ENCODE measurements around the gene RUFY3. TPM values are rescaled to one million over a fixed set of nuclear protein-coding genes. Genes with fewer than 3 reads are reported as not detected.
A peak's percentile ranks its signal among the peaks of the same experiment; 100 is the strongest.
"Not testable (repeated sequence)": the region's sequence is repeated elsewhere in the genome, so short reads cannot be mapped to it uniquely, and the experiment has no call there.

Gene RUFY3
- total RNA-seq, 3 donors from 2014 or later, result 60.0 to 95.9 (median 83.6) TPM

DNA sequence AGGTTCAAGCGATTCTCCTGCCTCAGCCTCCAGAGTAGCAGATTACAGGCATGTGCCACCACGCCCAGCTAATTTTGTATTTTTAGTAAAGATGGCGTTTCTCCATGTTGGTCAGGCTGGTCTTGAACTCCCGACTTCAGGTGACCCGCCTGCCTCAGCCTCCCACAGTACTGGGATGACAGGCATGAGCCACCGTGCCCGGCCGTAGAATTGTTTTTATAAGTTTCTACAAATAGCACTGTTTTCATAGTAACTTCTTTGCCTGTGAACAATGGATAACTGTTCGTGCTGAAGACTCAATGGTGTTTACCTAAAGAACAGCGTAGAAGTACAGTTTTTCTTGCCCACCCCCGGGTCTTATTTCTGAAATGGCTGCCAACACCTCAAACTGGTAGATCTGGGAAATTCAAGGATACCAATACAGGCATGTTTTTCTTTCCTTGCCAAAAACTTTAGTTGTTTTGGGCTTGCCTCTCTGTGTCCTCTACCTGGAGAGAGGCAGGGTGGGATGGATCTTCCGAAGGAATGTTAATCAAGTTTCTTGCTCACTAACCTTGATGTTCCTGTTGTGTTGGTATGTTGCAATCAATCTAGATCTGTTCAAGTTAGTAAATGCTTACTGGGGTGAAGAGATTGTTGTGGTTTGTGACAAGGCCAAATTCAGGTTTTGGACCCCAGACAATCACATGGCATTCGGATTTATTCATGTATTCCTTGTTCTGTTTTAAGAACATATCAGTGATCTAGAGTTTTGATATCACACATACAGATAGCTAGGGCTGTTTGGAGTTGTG is 2.8 kb upstream of the RUFY3 start:
- peak overlapping the region; percentile 37 to 41 for H3K27ac ChIP-seq
- TF ChIP-seq, protein P1, sequence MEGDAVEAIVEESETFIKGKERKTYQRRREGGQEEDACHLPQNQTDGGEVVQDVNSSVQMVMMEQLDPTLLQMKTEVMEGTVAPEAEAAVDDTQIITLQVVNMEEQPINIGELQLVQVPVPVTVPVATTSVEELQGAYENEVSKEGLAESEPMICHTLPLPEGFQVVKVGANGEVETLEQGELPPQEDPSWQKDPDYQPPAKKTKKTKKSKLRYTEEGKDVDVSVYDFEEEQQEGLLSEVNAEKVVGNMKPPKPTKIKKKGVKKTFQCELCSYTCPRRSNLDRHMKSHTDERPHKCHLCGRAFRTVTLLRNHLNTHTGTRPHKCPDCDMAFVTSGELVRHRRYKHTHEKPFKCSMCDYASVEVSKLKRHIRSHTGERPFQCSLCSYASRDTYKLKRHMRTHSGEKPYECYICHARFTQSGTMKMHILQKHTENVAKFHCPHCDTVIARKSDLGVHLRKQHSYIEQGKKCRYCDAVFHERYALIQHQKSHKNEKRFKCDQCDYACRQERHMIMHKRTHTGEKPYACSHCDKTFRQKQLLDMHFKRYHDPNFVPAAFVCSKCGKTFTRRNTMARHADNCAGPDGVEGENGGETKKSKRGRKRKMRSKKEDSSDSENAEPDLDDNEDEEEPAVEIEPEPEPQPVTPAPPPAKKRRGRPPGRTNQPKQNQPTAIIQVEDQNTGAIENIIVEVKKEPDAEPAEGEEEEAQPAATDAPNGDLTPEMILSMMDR (IDR thresholded peaks at IDR 0.05), result no peak
- TF ChIP-seq POLR2AphosphoS5 (IDR thresholded peaks at IDR 0.05), result no peak
- no peak for TF ChIP-seq POLR2A (IDR thresholded peaks at IDR 0.05)
- peak overlapping the region in 1 of 3 donors; percentile 17 for H3K4me3 ChIP-seq

DNA sequence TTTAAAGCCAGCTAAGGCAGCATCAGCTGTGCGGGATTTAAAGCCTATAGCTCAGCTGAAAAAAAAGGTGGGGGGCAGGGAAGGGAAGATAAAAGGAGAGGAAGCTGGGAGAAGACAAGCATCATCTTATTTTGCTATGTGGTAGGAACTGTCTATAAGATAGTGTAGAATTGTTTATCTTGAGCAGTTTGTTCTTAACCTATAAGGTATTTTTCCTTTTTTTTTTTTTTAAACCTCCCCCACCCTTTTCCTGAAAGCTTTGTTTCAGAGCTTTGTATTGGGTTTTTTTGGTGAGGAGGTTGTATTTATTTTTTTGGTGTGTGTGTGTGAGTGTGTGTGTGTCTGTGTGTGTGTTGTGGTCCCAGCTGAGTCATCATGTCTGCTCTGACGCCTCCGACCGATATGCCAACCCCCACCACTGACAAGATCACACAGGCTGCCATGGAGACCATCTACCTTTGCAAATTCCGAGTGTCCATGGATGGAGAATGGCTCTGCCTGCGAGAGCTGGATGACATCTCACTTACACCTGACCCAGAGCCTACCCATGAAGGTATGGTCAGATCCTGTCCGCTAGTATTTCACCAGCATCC is 531 bp downstream of the RUFY3 start:
- peak overlapping the region; percentile 35 to 40 for H3K27ac ChIP-seq
- intact Hi-C loops (cut with DNase I; ENCODE audit: low total_unique reads), result no loop called here

More for the DNA sequence above, 2.8 kb upstream of the RUFY3 start:
- Histone ChIP-seq H3K9me3 (no peaks in the 10 kb centered on the region), H3K4me1 (no peaks in the 10 kb centered on the region), H3K36me3 (no peaks in the 10 kb centered on the region), H3K27me3 (no peaks in the 10 kb centered on the region)
- intact Hi-C loops (cut with DNase I; ENCODE audit: low total_unique reads), result no loop called here
- DNase-seq (ENCODE audit: low spot score in 2 of 2), result no peak

DNA sequence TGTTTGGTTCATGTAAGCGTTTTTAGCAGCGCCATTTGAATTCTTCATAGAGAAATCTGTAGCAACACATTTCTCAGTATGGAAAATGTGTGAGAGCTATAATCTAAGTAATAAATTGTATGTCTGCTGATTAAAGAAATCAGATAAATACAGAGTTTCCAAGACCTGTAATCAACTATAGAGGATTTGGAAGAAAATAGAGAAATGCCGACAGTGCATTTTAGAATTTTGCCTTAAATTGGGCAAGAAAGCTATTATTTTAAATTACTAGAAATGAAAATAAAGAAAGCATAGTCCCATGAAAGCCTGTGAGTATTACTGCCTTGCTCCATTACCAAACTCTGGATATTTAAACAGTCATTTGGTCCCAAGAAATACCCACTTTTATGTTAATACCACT is 2.7 kb downstream of the RUFY3 start:
- no peak for TF ChIP-seq POLR2AphosphoS5 (IDR thresholded peaks at IDR 0.05)
- no peak for TF ChIP-seq POLR2A (IDR thresholded peaks at IDR 0.05)
- TF ChIP-seq, protein P1 (IDR thresholded peaks at IDR 0.05), result no peak
- no peak for DNase-seq (ENCODE audit: low spot score in 2 of 2)
- no peaks in the 10 kb centered on the region for H3K9me3 ChIP-seq
- H3K4me1 ChIP-seq, result no peaks in the 10 kb centered on the region
- H3K4me3 ChIP-seq, result no peak overlapping the region
- H3K27ac ChIP-seq, result no peak overlapping the region
- intact Hi-C loops (cut with DNase I; ENCODE audit: low total_unique reads), result no loop called here
- no peaks in the 10 kb centered on the region for H3K36me3 ChIP-seq
- no peaks in the 10 kb centered on the region for H3K27me3 ChIP-seq

More for the DNA sequence above, 531 bp downstream of the RUFY3 start:
- Histone ChIP-seq H3K4me1 (no peaks in the 10 kb centered on the region), H3K36me3 (no peaks in the 10 kb centered on the region), H3K4me3 (peak overlapping the region; percentile 44 to 59 (median 47)), H3K9me3 (no peaks in the 10 kb centered on the region), H3K27me3 (no peaks in the 10 kb centered on the region)
- TF ChIP-seq, protein P1 (IDR thresholded peaks at IDR 0.05), result no peak
- no peak for TF ChIP-seq POLR2A (IDR thresholded peaks at IDR 0.05)
- TF ChIP-seq POLR2AphosphoS5 (IDR thresholded peaks at IDR 0.05), result no peak
- DNase-seq (ENCODE audit: low spot score in 2 of 2), result no peak

DNA sequence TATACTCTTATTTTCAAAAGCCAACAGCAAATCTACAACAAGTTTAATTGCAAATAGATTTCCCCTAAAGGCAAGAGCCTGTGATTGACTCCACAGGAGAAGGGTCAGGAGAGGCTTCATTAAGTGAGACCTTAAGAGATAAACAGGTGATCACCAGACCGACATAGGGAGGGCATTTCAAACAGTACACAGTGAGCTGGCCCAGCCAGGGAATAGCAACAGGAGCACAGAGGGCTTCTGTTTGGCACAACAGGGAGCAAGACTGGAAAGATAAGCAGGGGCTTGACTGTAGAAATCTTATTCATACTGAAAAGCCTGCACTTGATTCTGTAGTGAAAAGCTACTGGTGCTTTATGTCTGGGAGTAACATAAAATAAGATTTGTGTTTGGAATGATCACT is 3.9 kb downstream of the RUFY3 start:
- Histone ChIP-seq H3K36me3 (no peaks in the 10 kb centered on the region), H3K27me3 (no peaks in the 10 kb centered on the region), H3K9me3 (no peaks in the 10 kb centered on the region), H3K4me1 (no peaks in the 10 kb centered on the region), H3K4me3 (no peak overlapping the region), H3K27ac (no peak overlapping the region)
- DNase-seq (ENCODE audit: low spot score in 2 of 2), result no peak
- intact Hi-C loops (cut with DNase I; ENCODE audit: low total_unique reads), result no loop called here
- TF ChIP-seq POLR2A (IDR thresholded peaks at IDR 0.05) (no peak), POLR2AphosphoS5 (IDR thresholded peaks at IDR 0.05) (no peak)
- TF ChIP-seq, protein P1 (IDR thresholded peaks at IDR 0.05), result no peak

DNA sequence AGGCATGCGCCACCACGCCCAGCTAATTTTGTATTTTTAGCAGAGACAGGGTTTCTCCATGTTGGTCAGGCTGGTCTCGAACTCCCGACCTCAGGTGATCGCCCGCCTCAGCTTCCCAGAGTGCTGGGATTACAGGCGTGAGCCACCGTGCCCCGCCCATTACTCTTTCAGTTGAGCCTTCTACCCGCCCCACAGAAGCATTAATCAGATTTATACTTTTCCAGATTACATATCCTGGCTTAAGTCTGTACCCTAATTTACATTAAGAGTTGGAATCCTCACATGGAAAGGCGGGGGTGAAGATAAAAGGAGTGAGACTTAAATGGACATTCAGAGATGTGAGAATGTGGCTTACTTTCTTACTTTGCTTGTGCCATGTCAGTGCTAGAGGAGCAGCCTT is 4.8 kb downstream of the RUFY3 start:
- H3K27me3 ChIP-seq; intact Hi-C loops (cut with DNase I; ENCODE audit: low total_unique reads): not testable (repeated sequence)

More for the DNA sequence above, 4.8 kb downstream of the RUFY3 start:
- not testable (repeated sequence) for H3K36me3 ChIP-seq; H3K4me1 ChIP-seq; DNase-seq (ENCODE audit: low spot score in 2 of 2); H3K4me3 ChIP-seq; H3K27ac ChIP-seq; H3K9me3 ChIP-seq
